Adrenal gland (tissue), 5 donors: ENCODE results near the gene GALR3.

ENCODE experiments used
- CTCF ChIP-seq, 6 experiments: fragments of 450-650 bp in 4 of 6; fragments of 200-600 bp in 2 of 6; sonication (generic) in 1 of 6; IDR thresholded peaks; 1 replicate in 5 of 6; 2 replicates in 1 of 6; pipeline versions ENCODE4 v1.5.1 to v1.8.0; 2016 to 2021; ENCODE audit warnings: antibody characterized with exemption in 6 of 6, mild to moderate bottlenecking in 2 of 6, moderate library complexity in 1 of 6
- POLR2A ChIP-seq, 2 donors: fragments of 450-650 bp; IDR thresholded peaks; one replicate each; pipeline ENCODE4 v1.6.1; 2017; ENCODE audit warnings: antibody characterized with exemption in 2 of 2, mild to moderate bottlenecking in 2 of 2, moderate library complexity in 1 of 2
- donor health status: DM: no; HTN: no; CAD: no.

GRCh38 chr22:37807410-37808293 lies 15.5 kb upstream of the GALR3 start, which contains the start of gene GCAT:
- TF ChIP-seq CTCF (IDR thresholded peaks at IDR 0.05) (no peak), POLR2A (IDR thresholded peaks at IDR 0.05) (peak; percentile 44 to 85)
